ENCODE data around the gene RAI1. TPM values are rescaled to one million over a fixed set of nuclear protein-coding genes. Genes with fewer than 3 reads are reported as not detected.

The RAI1 gene
- total and polyA plus RNA-seq, 2 of the 13 experiments (the other 11 are each of a cell fraction or from before 2014, with no cell fraction given) = 3.4 to 5.2 TPM

DNA sequence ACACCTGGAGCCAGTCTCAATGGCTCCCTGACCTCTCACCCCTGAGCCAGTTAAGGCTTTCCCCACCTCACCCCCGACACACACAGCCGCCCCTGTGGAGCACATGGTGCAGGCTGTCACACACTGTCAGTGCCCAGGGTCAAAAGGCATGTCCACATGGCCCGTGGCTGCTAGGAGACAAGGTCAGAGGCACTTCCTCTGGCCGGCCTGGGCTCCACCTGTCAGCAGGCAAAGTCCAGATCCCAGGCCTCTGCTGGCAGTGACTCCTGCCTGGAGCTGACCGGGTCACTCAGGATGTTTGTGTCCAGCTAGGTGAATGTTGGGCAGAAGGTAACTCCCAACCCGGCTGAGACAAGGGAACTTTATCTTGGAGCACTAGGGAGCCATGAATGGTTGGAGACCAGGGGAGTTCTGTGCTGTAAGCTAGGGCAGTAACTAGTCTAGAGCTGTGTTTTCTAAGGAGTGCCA is 149.5 kb downstream of the RAI1 start (continued):
- TF ChIP-seq ZNF337 (CRISPR knock-in tag; IDR thresholded peaks at IDR 0.05; ENCODE audit: borderline replicate concordance, low read depth) = no peak
- TF ChIP-seq SCMH1 (CRISPR knock-in tag; IDR thresholded peaks at IDR 0.05; ENCODE audit: borderline replicate concordance) = no peak
- TF ChIP-seq, protein P1, sequence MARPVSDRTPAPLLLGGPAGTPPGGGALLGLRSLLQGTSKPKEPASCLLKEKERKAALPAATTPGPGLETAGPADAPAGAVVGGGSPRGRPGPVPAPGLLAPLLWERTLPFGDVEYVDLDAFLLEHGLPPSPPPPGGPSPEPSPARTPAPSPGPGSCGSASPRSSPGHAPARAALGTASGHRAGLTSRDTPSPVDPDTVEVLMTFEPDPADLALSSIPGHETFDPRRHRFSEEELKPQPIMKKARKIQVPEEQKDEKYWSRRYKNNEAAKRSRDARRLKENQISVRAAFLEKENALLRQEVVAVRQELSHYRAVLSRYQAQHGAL (CRISPR knock-in tag; IDR thresholded peaks at IDR 0.05; ENCODE audit: not compliant biosample characterization) = no peak
- TF ChIP-seq, protein P2, sequence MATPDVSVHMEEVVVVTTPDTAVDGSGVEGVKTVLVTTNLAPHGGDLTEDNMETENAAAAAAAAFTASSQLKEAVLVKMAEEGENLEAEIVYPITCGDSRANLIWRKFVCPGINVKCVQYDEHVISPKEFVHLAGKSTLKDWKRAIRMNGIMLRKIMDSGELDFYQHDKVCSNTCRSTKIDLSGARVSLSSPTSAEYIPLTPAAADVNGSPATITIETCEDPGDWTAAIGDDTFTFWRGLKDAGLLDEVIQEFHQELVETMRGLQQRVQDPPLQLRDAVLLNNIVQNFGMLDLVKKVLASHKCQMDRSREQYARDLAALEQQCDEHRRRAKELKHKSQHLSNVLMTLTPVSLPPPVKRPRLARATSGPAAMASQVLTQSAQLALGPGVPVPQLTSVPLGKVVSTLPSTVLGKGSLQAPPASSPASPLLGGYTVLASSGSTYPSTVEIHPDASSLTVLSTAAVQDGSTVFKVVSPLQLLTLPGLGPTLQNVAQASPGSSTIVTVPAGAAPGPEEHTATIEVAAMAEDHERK (CRISPR knock-in tag; IDR thresholded peaks at IDR 0.05; ENCODE audit: low read depth) = no peak
- TF ChIP-seq U2AF1 (optimal IDR thresholded peaks at IDR 0.05; ENCODE audit: low read depth, low read length) = peak; percentile 74
- no peak for TF ChIP-seq RORA (CRISPR knock-in tag; IDR thresholded peaks at IDR 0.05)
- peak; percentile 85; the same call in 1 of the 2 replicates for TF ChIP-seq MIER3 (CRISPR knock-in tag; IDR thresholded peaks at IDR 0.05; ENCODE audit: borderline replicate concordance)
- TF ChIP-seq HDAC6 (IDR thresholded peaks at IDR 0.05; ENCODE audit: low read depth, low read length) = no peak
- no peak for TF ChIP-seq ZFP36L2 (CRISPR knock-in tag; IDR thresholded peaks at IDR 0.05)
- no peak for TF ChIP-seq CENPT (CRISPR knock-in tag; IDR thresholded peaks at IDR 0.05; ENCODE audit: low read depth)
- no peak for TF ChIP-seq REXO4 (CRISPR knock-in tag; IDR thresholded peaks at IDR 0.05; ENCODE audit: borderline replicate concordance)
- TF ChIP-seq, protein P3, sequence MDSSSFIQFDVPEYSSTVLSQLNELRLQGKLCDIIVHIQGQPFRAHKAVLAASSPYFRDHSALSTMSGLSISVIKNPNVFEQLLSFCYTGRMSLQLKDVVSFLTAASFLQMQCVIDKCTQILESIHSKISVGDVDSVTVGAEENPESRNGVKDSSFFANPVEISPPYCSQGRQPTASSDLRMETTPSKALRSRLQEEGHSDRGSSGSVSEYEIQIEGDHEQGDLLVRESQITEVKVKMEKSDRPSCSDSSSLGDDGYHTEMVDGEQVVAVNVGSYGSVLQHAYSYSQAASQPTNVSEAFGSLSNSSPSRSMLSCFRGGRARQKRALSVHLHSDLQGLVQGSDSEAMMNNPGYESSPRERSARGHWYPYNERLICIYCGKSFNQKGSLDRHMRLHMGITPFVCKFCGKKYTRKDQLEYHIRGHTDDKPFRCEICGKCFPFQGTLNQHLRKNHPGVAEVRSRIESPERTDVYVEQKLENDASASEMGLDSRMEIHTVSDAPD (CRISPR knock-in tag; IDR thresholded peaks at IDR 0.05) = peak; percentile 52; the same call in 1 of the 2 replicates
- TF ChIP-seq, protein P4, sequence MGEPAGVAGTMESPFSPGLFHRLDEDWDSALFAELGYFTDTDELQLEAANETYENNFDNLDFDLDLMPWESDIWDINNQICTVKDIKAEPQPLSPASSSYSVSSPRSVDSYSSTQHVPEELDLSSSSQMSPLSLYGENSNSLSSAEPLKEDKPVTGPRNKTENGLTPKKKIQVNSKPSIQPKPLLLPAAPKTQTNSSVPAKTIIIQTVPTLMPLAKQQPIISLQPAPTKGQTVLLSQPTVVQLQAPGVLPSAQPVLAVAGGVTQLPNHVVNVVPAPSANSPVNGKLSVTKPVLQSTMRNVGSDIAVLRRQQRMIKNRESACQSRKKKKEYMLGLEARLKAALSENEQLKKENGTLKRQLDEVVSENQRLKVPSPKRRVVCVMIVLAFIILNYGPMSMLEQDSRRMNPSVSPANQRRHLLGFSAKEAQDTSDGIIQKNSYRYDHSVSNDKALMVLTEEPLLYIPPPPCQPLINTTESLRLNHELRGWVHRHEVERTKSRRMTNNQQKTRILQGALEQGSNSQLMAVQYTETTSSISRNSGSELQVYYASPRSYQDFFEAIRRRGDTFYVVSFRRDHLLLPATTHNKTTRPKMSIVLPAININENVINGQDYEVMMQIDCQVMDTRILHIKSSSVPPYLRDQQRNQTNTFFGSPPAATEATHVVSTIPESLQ (CRISPR knock-in tag; conservative IDR thresholded peaks at IDR 0.05) = 0 out of 2 replicates have a peak, but pooled peaks have one; percentile 35
- TF ChIP-seq MBNL3 (CRISPR knock-in tag; conservative IDR thresholded peaks at IDR 0.05) = no peak
- TF ChIP-seq NRL (CRISPR knock-in tag; IDR thresholded peaks at IDR 0.05; ENCODE audit: borderline replicate concordance) = peak; percentile 76; the same call in 1 of the 2 replicates
- TF ChIP-seq ZNF7 (CRISPR knock-in tag; IDR thresholded peaks at IDR 0.05) = no peak
- no peak for TF ChIP-seq RBM22 (optimal IDR thresholded peaks at IDR 0.05; ENCODE audit: low read length)
- TF ChIP-seq, protein P5, sequence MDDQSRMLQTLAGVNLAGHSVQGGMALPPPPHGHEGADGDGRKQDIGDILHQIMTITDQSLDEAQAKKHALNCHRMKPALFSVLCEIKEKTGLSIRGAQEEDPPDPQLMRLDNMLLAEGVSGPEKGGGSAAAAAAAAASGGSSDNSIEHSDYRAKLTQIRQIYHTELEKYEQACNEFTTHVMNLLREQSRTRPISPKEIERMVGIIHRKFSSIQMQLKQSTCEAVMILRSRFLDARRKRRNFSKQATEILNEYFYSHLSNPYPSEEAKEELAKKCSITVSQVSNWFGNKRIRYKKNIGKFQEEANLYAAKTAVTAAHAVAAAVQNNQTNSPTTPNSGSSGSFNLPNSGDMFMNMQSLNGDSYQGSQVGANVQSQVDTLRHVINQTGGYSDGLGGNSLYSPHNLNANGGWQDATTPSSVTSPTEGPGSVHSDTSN (CRISPR knock-in tag; IDR thresholded peaks at IDR 0.05; ENCODE audit: borderline replicate concordance) = no peak
- TF ChIP-seq, protein P6, sequence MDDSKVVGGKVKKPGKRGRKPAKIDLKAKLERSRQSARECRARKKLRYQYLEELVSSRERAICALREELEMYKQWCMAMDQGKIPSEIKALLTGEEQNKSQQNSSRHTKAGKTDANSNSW (CRISPR knock-in tag; IDR thresholded peaks at IDR 0.05; ENCODE audit: borderline replicate concordance) = no peak
- TF ChIP-seq, protein P7, sequence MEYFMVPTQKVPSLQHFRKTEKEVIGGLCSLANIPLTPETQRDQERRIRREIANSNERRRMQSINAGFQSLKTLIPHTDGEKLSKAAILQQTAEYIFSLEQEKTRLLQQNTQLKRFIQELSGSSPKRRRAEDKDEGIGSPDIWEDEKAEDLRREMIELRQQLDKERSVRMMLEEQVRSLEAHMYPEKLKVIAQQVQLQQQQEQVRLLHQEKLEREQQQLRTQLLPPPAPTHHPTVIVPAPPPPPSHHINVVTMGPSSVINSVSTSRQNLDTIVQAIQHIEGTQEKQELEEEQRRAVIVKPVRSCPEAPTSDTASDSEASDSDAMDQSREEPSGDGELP (IDR thresholded peaks at IDR 0.05; ENCODE audit: borderline replicate concordance, low read depth) = peak; percentile 95
- peak; percentile 81 for TF ChIP-seq ZFY (CRISPR knock-in tag; IDR thresholded peaks at IDR 0.05)
- TF ChIP-seq ZNF550 (CRISPR knock-in tag; IDR thresholded peaks at IDR 0.05; ENCODE audit: borderline replicate concordance) = no peak

Data from HepG2 (cell line).